Mesothelial cell of epicardium (in vitro differentiated cells): ENCODE measurements around the gene ELAC1. TPM values are rescaled to one million over a fixed set of nuclear protein-coding genes. Genes with fewer than 3 reads are reported as not detected.
A peak's percentile ranks its signal among the peaks of the same experiment; 100 is the strongest.
"Not testable (repeated sequence)": the region's sequence is repeated elsewhere in the genome, so short reads cannot be mapped to it uniquely, and the experiment has no call there.

Experiments used
- DNase-seq, 2 experiments: peaks; one replicate each; pipeline ENCODE4 v3.0.0; 2021; ENCODE audit warnings: low spot score in 2 of 2; ENCODE audit not compliant: unreplicated experiment in 2 of 2
- H3K27ac Mint-ChIP-seq: 2 replicates; pipeline ENCODE4 v1.8.0; 2021; ENCODE audit warnings: mixed read lengths
- H3K27me3 Mint-ChIP-seq: 2 replicates; pipeline ENCODE4 v1.8.0; 2021; ENCODE audit warnings: low read depth, mixed read lengths
- H3K36me3 Mint-ChIP-seq: 2 replicates; pipeline ENCODE4 v1.8.0; 2021; ENCODE audit warnings: mixed read lengths
- H3K4me1 Mint-ChIP-seq: 2 replicates; pipeline ENCODE4 v1.8.0; 2021; ENCODE audit warnings: mixed read lengths
- H3K4me3 Mint-ChIP-seq: 2 replicates; pipeline ENCODE4 v1.8.0; 2021; ENCODE audit warnings: mild to moderate bottlenecking, moderate library complexity, mixed read lengths
- H3K9me3 Mint-ChIP-seq: 2 replicates; pipeline ENCODE4 v1.8.0; 2021; ENCODE audit warnings: mixed read lengths
- CTCF ChIP-seq: fragments of 200-600 bp; sonication (generic); IDR thresholded peaks from one replicate; pipeline ENCODE4 v1.5.0; 2021; ENCODE audit warnings: antibody characterized with exemption; ENCODE audit not compliant: unreplicated experiment
- total RNA-seq: library from RNA; stranded (reverse); gene quantifications from 3 replicates; pipeline ENCODE4 v1.2.1, GENCODE V29; 2021

The ELAC1 gene
- total RNA-seq, 1 donor from 2014 or later = 8.2 TPM

- Mint-ChIP-seq H3K4me1 (peaks cover 4% of the 10 kb centered on the region), H3K9me3 (no peaks in the 10 kb centered on the region), H3K27me3 (no peaks in the 10 kb centered on the region), H3K27ac (peak overlapping the region; percentile 79), H3K4me3 (no peak overlapping the region), H3K36me3 (peaks cover 18% of the 10 kb centered on the region)
- TF ChIP-seq CTCF = no peak
- DNase-seq = no peak
Observed at GRCh38 chr18:50986360-50987087, 18.7 kb downstream of the ELAC1 start.

GRCh38 chr18:50987261-50987660, 19.4 kb downstream of the ELAC1 start:
- no peak overlapping the region for H3K27ac Mint-ChIP-seq
- no peak for DNase-seq
- H3K9me3 Mint-ChIP-seq = no peaks in the 10 kb centered on the region
- peaks cover 8% of the 10 kb centered on the region for H3K4me1 Mint-ChIP-seq
- TF ChIP-seq CTCF = no peak
- H3K27me3 Mint-ChIP-seq = no peaks in the 10 kb centered on the region
- H3K4me3 Mint-ChIP-seq = no peak overlapping the region
- peaks cover 18% of the 10 kb centered on the region for H3K36me3 Mint-ChIP-seq

GRCh38 chr18:50989711-50990110, 21.9 kb downstream of the ELAC1 start:
- no peaks in the 10 kb centered on the region for H3K9me3 Mint-ChIP-seq
- H3K4me3 Mint-ChIP-seq = no peak overlapping the region
- H3K27ac Mint-ChIP-seq = no peak overlapping the region

GRCh38 chr18:50992351-50992762, 24.5 kb downstream of the ELAC1 start:
- peaks cover 8% of the 10 kb centered on the region for H3K9me3 Mint-ChIP-seq
- H3K36me3 Mint-ChIP-seq = peaks cover 2% of the 10 kb centered on the region
- H3K27ac Mint-ChIP-seq = no peak overlapping the region
- no peaks in the 10 kb centered on the region for H3K27me3 Mint-ChIP-seq
- H3K4me3 Mint-ChIP-seq = no peak overlapping the region
- no peak for DNase-seq
- no peak for TF ChIP-seq CTCF
- peaks cover 8% of the 10 kb centered on the region for H3K4me1 Mint-ChIP-seq

More at GRCh38 chr18:50989711-50990110, 21.9 kb downstream of the ELAC1 start:
- DNase-seq = no peak
- peaks cover 10% of the 10 kb centered on the region for H3K36me3 Mint-ChIP-seq
- H3K4me1 Mint-ChIP-seq = peaks cover 11% of the 10 kb centered on the region
- H3K27me3 Mint-ChIP-seq = no peaks in the 10 kb centered on the region
- TF ChIP-seq CTCF = no peak

- H3K4me3 Mint-ChIP-seq = no peak overlapping the region
- H3K36me3 Mint-ChIP-seq = peaks cover 2% of the 10 kb centered on the region
- no peak for DNase-seq
- no peak for TF ChIP-seq CTCF
- H3K4me1 Mint-ChIP-seq = peaks cover 8% of the 10 kb centered on the region
- peaks cover 15% of the 10 kb centered on the region for H3K9me3 Mint-ChIP-seq
- H3K27me3 Mint-ChIP-seq = no peaks in the 10 kb centered on the region
- no peak overlapping the region for H3K27ac Mint-ChIP-seq
Observed at GRCh38 chr18:50994031-50994430, 26.2 kb downstream of the ELAC1 start.

GRCh38 chr18:51003174-51003573, 35.3 kb downstream of the ELAC1 start:
- H3K4me1 Mint-ChIP-seq = peaks cover 15% of the 10 kb centered on the region
- DNase-seq, H3K36me3 Mint-ChIP-seq, H3K27me3 Mint-ChIP-seq, H3K4me3 Mint-ChIP-seq, H3K27ac Mint-ChIP-seq: not testable (repeated sequence)
- peaks cover 16% of the 10 kb centered on the region for H3K9me3 Mint-ChIP-seq
